HG03064 (cell line): ENCODE measurements around the gene GALR3.
A peak's percentile ranks its signal among the peaks of the same experiment; 100 is the strongest.

Source experiments
- ATAC-seq: cut with Tn5 transposase; IDR thresholded peaks from one replicate; pipeline ENCODE4 v1.9.1; 2021; ENCODE audit warnings: low read depth; ENCODE audit not compliant: unreplicated experiment

GALR3 gene

GRCh38 chr22:37818409-37819104, 4.6 kb upstream of the GALR3 start:
- no peak for ATAC-seq

- no peak for ATAC-seq
These were observed 4.1 kb upstream of the GALR3 start for GRCh38 chr22:37819105-37819433.

DNA sequence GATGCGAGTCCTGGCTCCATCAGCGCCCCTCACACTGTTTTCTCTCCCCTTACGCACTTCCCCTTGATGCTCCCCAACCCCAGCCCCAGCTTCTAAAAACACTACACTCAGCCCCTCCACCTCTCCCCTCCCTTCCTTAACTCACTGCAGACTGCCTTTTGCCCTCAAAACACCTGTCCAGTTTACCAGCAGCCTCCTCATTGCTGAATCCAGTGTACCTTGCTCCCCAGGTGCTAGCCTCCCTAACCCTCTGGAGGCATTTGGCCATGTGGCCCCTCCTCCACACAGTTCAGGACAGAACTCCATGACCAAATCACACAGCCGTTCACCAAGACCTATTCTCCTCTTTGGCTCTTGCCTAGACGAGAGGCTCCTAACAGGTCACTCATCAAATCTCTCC, 2.8 kb upstream of the GALR3 start:
- no peak for ATAC-seq

DNA sequence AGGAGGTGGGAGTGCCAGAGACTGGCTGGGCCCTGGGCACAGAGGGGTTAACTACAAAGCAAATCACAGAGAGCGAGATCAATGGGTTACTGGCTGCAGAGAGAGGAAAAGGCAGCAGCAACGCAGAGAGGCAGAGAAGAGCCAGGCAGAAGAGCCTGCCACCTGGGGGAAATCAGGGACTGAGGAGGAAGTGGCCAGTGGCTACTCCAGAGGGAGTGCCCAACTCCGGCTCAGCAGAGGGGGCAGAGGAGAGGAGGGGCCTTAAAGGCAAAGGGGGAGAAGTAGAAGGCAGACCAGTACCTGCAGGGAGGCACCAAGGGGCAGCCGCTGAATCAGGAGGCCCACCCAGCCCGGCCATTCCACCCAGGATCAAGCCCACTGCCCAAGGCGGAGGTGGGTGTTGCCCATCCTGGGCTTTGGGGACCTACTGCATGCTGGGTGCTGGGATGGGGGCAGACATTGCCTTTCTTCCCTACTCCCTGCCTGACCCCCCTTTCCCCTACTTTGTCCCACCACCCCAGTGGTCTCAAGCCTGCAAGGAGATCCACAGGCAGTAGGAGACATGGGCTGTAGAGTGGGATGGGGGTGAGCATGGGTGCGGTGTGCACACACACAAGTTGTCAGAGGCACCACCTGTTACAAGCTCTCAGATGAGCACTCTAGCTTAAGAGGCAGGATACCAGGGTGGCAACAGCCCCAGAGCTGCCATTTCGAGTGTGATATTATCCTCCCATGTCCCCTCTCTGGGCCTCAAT, 926 bp upstream of the GALR3 start:
- no peak for ATAC-seq

- ATAC-seq = no peak
These were observed 1.8 kb downstream of the GALR3 start for GRCh38 chr22:37824674-37825641.

GRCh38 chr22:37827056-37827455, 3.9 kb downstream of the GALR3 start:
- no peak for ATAC-seq

DNA sequence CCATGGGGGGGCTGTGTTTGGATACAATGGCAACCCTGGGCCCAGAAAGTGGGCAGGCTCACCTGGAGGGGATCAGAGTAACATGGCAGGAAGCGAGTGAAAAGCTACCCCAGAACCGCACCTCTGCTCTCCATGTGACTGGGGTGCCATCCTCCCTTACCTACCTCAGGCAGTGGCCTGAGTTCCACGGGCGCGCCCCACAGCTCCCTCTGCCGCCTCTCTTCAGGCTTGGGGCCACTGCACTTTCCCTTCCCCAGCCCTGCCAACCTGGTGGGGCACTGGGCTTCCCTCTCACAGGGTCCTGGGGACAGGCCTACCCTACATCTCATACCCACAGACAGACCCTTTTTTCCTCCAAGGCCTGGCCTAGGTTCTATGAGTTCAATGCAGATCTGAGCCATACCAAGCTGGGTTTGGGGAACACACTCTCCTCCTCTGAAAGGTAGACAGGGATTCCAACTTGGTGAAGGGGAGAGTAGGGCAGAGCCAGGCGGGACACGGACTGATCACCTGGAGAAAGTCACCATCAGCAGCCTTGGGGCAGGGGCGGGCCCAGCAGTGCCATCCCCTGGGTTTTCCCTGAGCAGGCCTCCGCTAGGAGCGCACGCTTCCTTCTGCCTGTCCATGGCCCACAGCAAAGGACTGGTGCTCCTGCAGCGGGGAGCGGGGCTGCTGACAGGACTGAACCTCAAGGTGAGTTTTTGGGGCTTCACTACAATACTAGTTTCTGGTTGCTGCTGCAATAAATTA, 7.1 kb downstream of the GALR3 start:
- no peak for ATAC-seq

- ATAC-seq = no peak
These were observed 8.3 kb downstream of the GALR3 start for GRCh38 chr22:37831472-37831871.

- no peak for ATAC-seq
These were observed 9.1 kb downstream of the GALR3 start for GRCh38 chr22:37832022-37832857.

DNA sequence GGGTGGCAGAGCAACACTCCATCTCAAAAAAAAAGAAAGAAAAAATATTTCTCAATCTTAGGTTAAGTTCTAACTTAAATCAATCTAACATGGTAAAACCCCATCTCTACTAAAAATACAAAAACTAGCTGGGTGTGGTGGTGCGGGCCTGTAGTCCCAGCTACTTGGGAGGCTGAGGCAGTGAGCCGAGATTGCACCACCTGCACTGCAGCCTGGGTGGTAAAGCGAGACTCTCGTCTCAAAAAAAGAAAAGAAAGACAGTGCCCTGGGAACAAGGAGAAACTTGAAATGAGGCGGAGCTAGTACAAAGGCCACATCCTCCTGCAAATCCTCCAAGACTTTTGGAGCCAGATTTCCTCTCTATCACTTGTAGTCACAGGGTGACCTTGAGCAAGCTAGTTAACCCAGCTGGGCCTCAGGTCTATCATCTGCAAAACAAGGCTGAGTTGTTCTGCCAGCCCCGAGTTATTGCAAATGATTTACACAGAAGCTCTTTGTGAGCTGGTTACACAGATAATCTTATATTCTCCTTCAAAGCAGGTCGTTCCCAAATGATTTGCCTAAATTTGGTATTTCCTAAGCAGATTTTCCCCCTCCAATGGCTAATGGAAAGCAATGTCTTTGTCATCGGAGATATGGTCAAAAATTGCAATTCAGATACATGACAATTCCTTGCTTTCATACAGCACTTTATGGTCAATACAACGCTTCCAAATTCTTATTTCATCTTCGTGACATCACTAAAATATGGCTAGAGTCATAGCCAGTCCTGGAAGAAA, 19.0 kb downstream of the GALR3 start:
- no peak for ATAC-seq

GRCh38 chr22:37843741-37844089, 20.5 kb downstream of the GALR3 start:
- peak; percentile 48 for ATAC-seq

GRCh38 chr22:37844904-37845329, 21.7 kb downstream of the GALR3 start:
- no peak for ATAC-seq

DNA sequence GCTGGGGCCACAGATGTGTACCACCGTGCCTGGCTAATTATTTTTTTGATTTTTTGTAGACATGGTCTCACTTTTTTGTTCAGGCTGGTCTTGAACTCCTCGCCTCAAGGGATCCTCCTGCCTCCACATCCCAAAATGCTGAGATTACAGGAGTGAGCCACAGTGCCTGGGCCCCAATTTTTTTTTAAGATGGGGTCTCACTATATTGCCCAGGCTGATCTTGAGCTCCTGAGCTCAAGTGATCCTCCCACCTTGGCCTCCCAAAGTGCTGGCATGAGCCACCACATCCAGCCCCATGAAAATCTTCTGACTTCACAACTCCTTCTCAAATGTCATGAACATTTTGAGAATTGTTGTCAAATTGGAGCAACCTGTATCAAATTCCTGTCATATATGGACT, 23.3 kb downstream of the GALR3 start:
- ATAC-seq = no peak

DNA sequence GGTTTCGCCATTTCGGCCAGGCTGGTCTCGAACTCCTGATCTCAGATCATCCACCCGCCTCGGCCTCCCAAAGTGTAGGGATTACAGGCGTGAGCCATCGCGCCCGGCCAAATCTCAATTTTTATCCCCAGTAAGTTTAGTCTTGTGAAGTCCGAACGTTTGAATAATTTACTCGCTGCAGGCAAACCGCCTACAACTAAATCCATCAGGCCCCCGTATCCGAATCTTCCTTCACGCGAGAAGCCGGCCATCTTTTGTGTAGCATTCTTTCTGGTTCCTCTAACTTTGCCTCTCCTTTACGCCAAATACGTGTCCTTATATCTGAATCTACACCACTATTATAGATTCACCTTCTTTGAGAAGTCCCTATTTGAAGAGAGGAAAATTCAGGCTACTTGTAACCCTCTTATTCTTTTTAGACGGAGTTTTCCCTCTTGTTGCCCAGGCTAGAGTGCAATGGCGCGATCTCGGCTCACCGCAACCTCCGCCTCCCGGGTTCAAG, 25.5 kb downstream of the GALR3 start:
- no peak for ATAC-seq

- no peak for ATAC-seq
These were observed 26.0 kb downstream of the GALR3 start, which contains the start of gene EIF3L for GRCh38 chr22:37849089-37849751. TSS of gene EIF3L (plus strand) at chr22:37849419. CDS start at chr22:37849450, 31 bp downstream.

DNA sequence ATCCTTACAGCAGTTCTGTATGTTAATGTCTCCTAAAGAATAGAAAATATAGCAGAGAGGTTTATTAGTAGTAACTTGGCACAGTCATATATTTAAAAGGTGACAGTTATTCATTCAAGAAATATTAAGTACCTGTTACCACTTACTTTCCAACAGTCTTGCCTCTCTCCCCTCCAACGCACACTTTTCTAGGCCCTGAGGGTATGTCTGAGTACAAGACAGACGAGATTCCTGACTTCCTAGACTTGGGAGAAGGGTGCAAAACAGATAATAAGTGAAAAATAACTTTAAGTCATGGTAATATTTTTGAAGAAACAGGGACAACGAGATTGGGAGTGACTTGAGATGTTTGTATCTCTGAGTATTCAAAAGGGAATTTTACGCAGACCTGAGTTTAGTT, 27.6 kb downstream of the GALR3 start:
- no peak for ATAC-seq

DNA sequence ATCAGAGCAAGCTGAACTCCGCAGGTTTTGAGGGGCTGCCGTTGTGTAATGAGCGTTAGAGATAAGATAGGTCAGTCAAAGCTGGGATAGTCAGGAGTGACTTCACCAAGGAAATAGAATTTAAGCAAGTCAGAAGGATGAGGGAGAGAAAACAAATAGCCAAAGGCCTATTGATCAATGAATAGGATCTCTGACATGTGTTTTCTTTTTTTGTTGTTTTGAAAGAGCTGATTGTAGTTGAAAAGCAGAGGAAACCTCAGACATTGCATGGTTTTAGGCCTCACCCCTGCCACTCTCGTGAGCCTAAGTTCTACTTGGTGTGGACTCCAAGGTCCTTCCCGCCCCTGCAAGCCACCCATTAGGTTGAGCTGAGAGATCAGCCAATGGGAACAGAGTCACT, 29.2 kb downstream of the GALR3 start:
- ATAC-seq = no peak

- no peak for ATAC-seq
These were observed 31.8 kb downstream of the GALR3 start for GRCh38 chr22:37854946-37855345.
